ENCODE results near the gene BMP6.

- TF ChIP-seq CTCF (IDR thresholded peaks at IDR 0.05) (no peak), POLR2A (IDR thresholded peaks at IDR 0.05) (no peak)
These were observed 79.4 kb downstream of the BMP6 start for GRCh38 chr6:7805078-7805849.

Data from heart left ventricle (tissue), 13 donors.